Measurements from ENCODE around the gene GLP2R.

The GLP2R gene

GRCh38 chr17:9845306-9845705, 19.6 kb downstream of the GLP2R start:
- Histone ChIP-seq H3K4me2 (no peak overlapping the region), H3K27ac (no peak overlapping the region)
- no peak for TF ChIP-seq Cebpa-rat (IDR thresholded peaks at IDR 0.05)

GRCh38 chr17:9850151-9850550, 24.4 kb downstream of the GLP2R start:
- H3K4me3 ChIP-seq = no peak overlapping the region
- no peaks in the 10 kb centered on the region for H3K9me3 ChIP-seq
- no peak for TF ChIP-seq Cebpa-rat (IDR thresholded peaks at IDR 0.05)
- H3K36me3 ChIP-seq = no peaks in the 10 kb centered on the region
- H3K9ac ChIP-seq = no peak overlapping the region
- no peaks in the 10 kb centered on the region for H3K4me1 ChIP-seq
- H3K27me3 ChIP-seq = no peaks in the 10 kb centered on the region
- H4K20me1 ChIP-seq = no peaks in the 10 kb centered on the region
- no peak overlapping the region for H3K4me2 ChIP-seq
- no peak overlapping the region for H3K27ac ChIP-seq

More at GRCh38 chr17:9845306-9845705, 19.6 kb downstream of the GLP2R start:
- Histone ChIP-seq H3K36me3 (no peaks in the 10 kb centered on the region), H3K9ac (no peak overlapping the region), H3K4me1 (no peaks in the 10 kb centered on the region), H3K4me3 (no peak overlapping the region), H3K27me3 (no peaks in the 10 kb centered on the region), H4K20me1 (no peaks in the 10 kb centered on the region), H3K9me3 (no peaks in the 10 kb centered on the region)

- Histone ChIP-seq H3K4me3 (no peak overlapping the region), H3K27me3 (no peaks in the 10 kb centered on the region), H3K36me3 (no peaks in the 10 kb centered on the region), H3K27ac (no peak overlapping the region), H3K9ac (no peak overlapping the region), H3K4me2 (no peak overlapping the region), H3K9me3 (0 out of 2 replicates have a peak, but pooled peaks cover 6% of the 10 kb centered on the region), H4K20me1 (no peaks in the 10 kb centered on the region), H3K4me1 (no peaks in the 10 kb centered on the region)
- no peak for TF ChIP-seq Cebpa-rat (IDR thresholded peaks at IDR 0.05)
Measured at GRCh38 chr17:9854255-9854654, 28.5 kb downstream of the GLP2R start.

- no peak overlapping the region for H3K4me2 ChIP-seq
- no peak overlapping the region for H3K4me3 ChIP-seq
- H4K20me1 ChIP-seq = no peaks in the 10 kb centered on the region
- no peak overlapping the region for H3K9ac ChIP-seq
- no peaks in the 10 kb centered on the region for H3K27me3 ChIP-seq
- H3K27ac ChIP-seq = no peak overlapping the region
- 0 out of 2 replicates have a peak, but pooled peaks cover 8% of the 10 kb centered on the region for H3K9me3 ChIP-seq
- no peak for TF ChIP-seq Cebpa-rat (IDR thresholded peaks at IDR 0.05)
- H3K4me1 ChIP-seq = no peaks in the 10 kb centered on the region
- H3K36me3 ChIP-seq = no peaks in the 10 kb centered on the region
Measured at GRCh38 chr17:9855036-9855435, 29.3 kb downstream of the GLP2R start.

GRCh38 chr17:9859781-9860180, 34.1 kb downstream of the GLP2R start:
- Histone ChIP-seq H4K20me1 (no peaks in the 10 kb centered on the region), H3K36me3 (no peaks in the 10 kb centered on the region), H3K9me3 (peaks cover 17% of the 10 kb centered on the region; the same call in 1 of the 2 replicates), H3K4me3 (no peak overlapping the region), H3K27ac (no peak overlapping the region), H3K27me3 (no peaks in the 10 kb centered on the region), H3K9ac (no peak overlapping the region), H3K4me2 (no peak overlapping the region), H3K4me1 (no peaks in the 10 kb centered on the region)
- TF ChIP-seq Cebpa-rat (IDR thresholded peaks at IDR 0.05) = no peak

GRCh38 chr17:9860851-9861250, 35.1 kb downstream of the GLP2R start:
- no peak for TF ChIP-seq Cebpa-rat (IDR thresholded peaks at IDR 0.05)
- Histone ChIP-seq H3K9ac (no peak overlapping the region), H3K27ac (no peak overlapping the region), H3K4me1 (no peaks in the 10 kb centered on the region), H3K9me3 (peaks cover 17% of the 10 kb centered on the region; the same call in 1 of the 2 replicates), H3K27me3 (no peaks in the 10 kb centered on the region), H3K4me3 (no peak overlapping the region), H3K4me2 (no peak overlapping the region), H4K20me1 (no peaks in the 10 kb centered on the region), H3K36me3 (no peaks in the 10 kb centered on the region)

- H3K4me1 ChIP-seq = no peaks in the 10 kb centered on the region
- H3K4me3 ChIP-seq = no peak overlapping the region
- no peak overlapping the region for H3K4me2 ChIP-seq
- H3K9me3 ChIP-seq = peaks cover 16% of the 10 kb centered on the region; the same call in 1 of the 2 replicates
- H4K20me1 ChIP-seq = no peaks in the 10 kb centered on the region
- no peaks in the 10 kb centered on the region for H3K36me3 ChIP-seq
- no peak overlapping the region for H3K9ac ChIP-seq
- no peak for TF ChIP-seq Cebpa-rat (IDR thresholded peaks at IDR 0.05)
- no peaks in the 10 kb centered on the region for H3K27me3 ChIP-seq
- H3K27ac ChIP-seq = no peak overlapping the region
Measured at GRCh38 chr17:9862220-9862619, 36.5 kb downstream of the GLP2R start.

GRCh38 chr17:9862949-9863348, 37.2 kb downstream of the GLP2R start:
- Histone ChIP-seq H3K9ac (no peak overlapping the region), H3K9me3 (peaks cover 12% of the 10 kb centered on the region; the same call in 1 of the 2 replicates), H3K4me3 (no peak overlapping the region), H3K36me3 (no peaks in the 10 kb centered on the region), H3K27ac (no peak overlapping the region), H3K4me2 (no peak overlapping the region), H4K20me1 (no peaks in the 10 kb centered on the region), H3K27me3 (no peaks in the 10 kb centered on the region), H3K4me1 (no peaks in the 10 kb centered on the region)
- TF ChIP-seq Cebpa-rat (IDR thresholded peaks at IDR 0.05) = no peak

- Histone ChIP-seq H4K20me1 (no peaks in the 10 kb centered on the region), H3K9me3 (peaks cover 4% of the 10 kb centered on the region; the same call in 1 of the 2 replicates), H3K4me2 (no peak overlapping the region), H3K4me1 (no peaks in the 10 kb centered on the region), H3K36me3 (no peaks in the 10 kb centered on the region), H3K9ac (no peak overlapping the region), H3K27me3 (no peaks in the 10 kb centered on the region), H3K4me3 (no peak overlapping the region), H3K27ac (no peak overlapping the region)
- no peak for TF ChIP-seq Cebpa-rat (IDR thresholded peaks at IDR 0.05)
Measured at GRCh38 chr17:9865586-9865985, 39.9 kb downstream of the GLP2R start.

- no peaks in the 10 kb centered on the region for H3K27me3 ChIP-seq
Measured at GRCh38 chr17:9868552-9868951, 42.8 kb downstream of the GLP2R start.

GRCh38 chr17:9872852-9873251, 47.1 kb downstream of the GLP2R start:
- Histone ChIP-seq H3K9me3 (no peaks in the 10 kb centered on the region), H3K36me3 (no peaks in the 10 kb centered on the region), H3K4me1 (peaks cover 6% of the 10 kb centered on the region; the same call in 1 of the 2 replicates), H3K27me3 (no peaks in the 10 kb centered on the region), H3K4me3 (no peak overlapping the region), H3K27ac (no peak overlapping the region), H3K9ac (no peak overlapping the region), H3K4me2 (no peak overlapping the region), H4K20me1 (no peaks in the 10 kb centered on the region)
- TF ChIP-seq Cebpa-rat (IDR thresholded peaks at IDR 0.05) = no peak

More at GRCh38 chr17:9868552-9868951, 42.8 kb downstream of the GLP2R start:
- Histone ChIP-seq H3K9ac (no peak overlapping the region), H3K4me2 (no peak overlapping the region), H3K4me1 (no peaks in the 10 kb centered on the region), H3K9me3 (no peaks in the 10 kb centered on the region; the same call in 1 of the 2 replicates), H4K20me1 (no peaks in the 10 kb centered on the region), H3K4me3 (no peak overlapping the region), H3K27ac (no peak overlapping the region), H3K36me3 (no peaks in the 10 kb centered on the region)
- no peak for TF ChIP-seq Cebpa-rat (IDR thresholded peaks at IDR 0.05)

Data from BLaER1 (cell line).